ENCODE results near the gene C2orf72.

DNA sequence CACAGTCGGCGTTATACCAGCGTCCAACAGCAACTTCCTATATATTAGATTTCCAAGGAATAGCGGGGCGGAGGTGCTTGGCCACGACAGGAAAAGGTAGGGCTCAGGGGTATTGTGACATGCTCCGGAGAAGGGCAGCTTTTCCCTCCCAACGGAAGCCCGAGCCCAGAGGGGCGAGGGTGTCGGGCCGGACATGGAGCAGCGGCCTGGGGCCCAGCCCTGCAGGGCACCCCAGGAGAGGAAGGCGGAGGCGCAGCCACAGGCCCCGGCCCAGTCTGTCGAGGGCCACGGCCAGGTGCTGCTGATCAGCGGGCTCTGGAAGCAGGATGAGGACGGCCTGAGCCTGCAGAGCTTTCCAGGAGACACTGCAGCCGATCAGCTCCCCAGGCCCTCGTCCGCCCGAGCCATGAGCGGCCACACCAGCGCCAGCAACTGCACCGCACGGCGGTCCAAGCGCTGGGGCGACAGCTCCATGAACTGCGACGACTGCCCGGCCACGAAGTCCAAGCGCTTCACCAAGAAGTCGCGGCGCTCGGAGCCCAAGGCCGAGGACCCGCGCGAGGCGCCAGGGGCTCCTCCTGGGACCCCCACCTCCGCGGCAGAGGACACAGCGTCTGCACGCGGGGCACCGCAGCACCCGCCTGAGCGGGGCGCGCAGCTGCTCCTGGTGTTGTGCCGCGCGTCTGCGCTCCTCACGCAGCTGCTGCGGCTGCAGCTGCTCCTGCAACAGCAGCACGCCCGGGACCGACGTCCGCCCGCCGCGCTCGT is 47.0 kb upstream of the C2orf72 start:
- TF ChIP-seq, protein P1, sequence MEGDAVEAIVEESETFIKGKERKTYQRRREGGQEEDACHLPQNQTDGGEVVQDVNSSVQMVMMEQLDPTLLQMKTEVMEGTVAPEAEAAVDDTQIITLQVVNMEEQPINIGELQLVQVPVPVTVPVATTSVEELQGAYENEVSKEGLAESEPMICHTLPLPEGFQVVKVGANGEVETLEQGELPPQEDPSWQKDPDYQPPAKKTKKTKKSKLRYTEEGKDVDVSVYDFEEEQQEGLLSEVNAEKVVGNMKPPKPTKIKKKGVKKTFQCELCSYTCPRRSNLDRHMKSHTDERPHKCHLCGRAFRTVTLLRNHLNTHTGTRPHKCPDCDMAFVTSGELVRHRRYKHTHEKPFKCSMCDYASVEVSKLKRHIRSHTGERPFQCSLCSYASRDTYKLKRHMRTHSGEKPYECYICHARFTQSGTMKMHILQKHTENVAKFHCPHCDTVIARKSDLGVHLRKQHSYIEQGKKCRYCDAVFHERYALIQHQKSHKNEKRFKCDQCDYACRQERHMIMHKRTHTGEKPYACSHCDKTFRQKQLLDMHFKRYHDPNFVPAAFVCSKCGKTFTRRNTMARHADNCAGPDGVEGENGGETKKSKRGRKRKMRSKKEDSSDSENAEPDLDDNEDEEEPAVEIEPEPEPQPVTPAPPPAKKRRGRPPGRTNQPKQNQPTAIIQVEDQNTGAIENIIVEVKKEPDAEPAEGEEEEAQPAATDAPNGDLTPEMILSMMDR (IDR thresholded peaks at IDR 0.05) = no peak
- TF ChIP-seq POLR2A (IDR thresholded peaks at IDR 0.05) (no peak), POLR2AphosphoS5 (IDR thresholded peaks at IDR 0.05) (no peak)

Data from gastroesophageal sphincter (tissue), 3 donors.